WTC11 (cell line): ENCODE data around the gene IZUMO1. TPM values are rescaled to one million over a fixed set of nuclear protein-coding genes. Genes with fewer than 3 reads are reported as not detected.

Experiments used
- ATAC-seq: fragments of 200-7000 bp; cut with Tn5 transposase; 2 replicates; pipeline ENCODE4 v1.10.0; 2021; ENCODE audit warnings: mild to moderate bottlenecking, moderate library complexity
- CTCF ChIA-PET: fragments of 300-600 bp; sonication (Branson Sonifier 250); formaldehyde crosslinking; loops from one replicate; lab custom pipeline; 2021; ENCODE audit warnings: antibody characterized with exemption; lab: Charles Lee
- POLR2A ChIA-PET: fragments of 350-600 bp; sonication (Branson Sonifier 250); formaldehyde crosslinking; loops from one replicate; lab custom pipeline; 2021; ENCODE audit warnings: antibody characterized with exemption; lab: Charles Lee
- DNase-seq: peaks from one replicate; pipeline ENCODE4 v3.0.0; 2021; ENCODE audit warnings: low spot score
- H3K27ac Mint-ChIP-seq: 2 replicates; pipeline ENCODE4 v1.8.0; 2021; ENCODE audit warnings: mixed read lengths
- H3K27me3 Mint-ChIP-seq: 2 replicates; pipeline ENCODE4 v1.8.0; 2021; ENCODE audit warnings: low read depth, mild to moderate bottlenecking, moderate library complexity, mixed read lengths
- H3K36me3 Mint-ChIP-seq: 2 replicates; pipeline ENCODE4 v1.8.0; 2021; ENCODE audit warnings: mixed read lengths
- H3K4me1 Mint-ChIP-seq: 2 replicates; pipeline ENCODE4 v1.8.0; 2022; ENCODE audit warnings: mixed read lengths
- H3K4me3 Mint-ChIP-seq: 2 replicates; pipeline ENCODE4 v1.8.0; 2021; ENCODE audit warnings: mild to moderate bottlenecking, moderate library complexity, mixed read lengths
- H3K9me3 Mint-ChIP-seq: 2 replicates; pipeline ENCODE4 v1.8.0; 2021; ENCODE audit warnings: mixed read lengths
- ARID4B ChIP-seq: sonication (generic); formaldehyde crosslinking; IDR thresholded peaks from 2 replicates; pipeline ENCODE4 v1.8.0; 2023; ENCODE audit warnings: missing genetic modification reagents, mild to moderate bottlenecking, borderline replicate concordance
- ATF3 ChIP-seq: sonication (generic); formaldehyde crosslinking; conservative IDR thresholded peaks from 2 replicates; pipeline ENCODE4 v1.8.1; 2022; ENCODE audit warnings: mild to moderate bottlenecking, missing genetic modification reagents
- E2F1 ChIP-seq: sonication (generic); formaldehyde crosslinking; IDR thresholded peaks from 2 replicates; pipeline ENCODE4 v1.8.0; 2022; ENCODE audit warnings: mild to moderate bottlenecking, missing genetic modification reagents
- EMX1 ChIP-seq: fragments of 250-450 bp; sonication (Bioruptor Pico); IDR thresholded peaks from 2 replicates; pipeline ENCODE4 v1.8.0; 2021; ENCODE audit warnings: mild to moderate bottlenecking
- ETV6 ChIP-seq: sonication (generic); formaldehyde crosslinking; IDR thresholded peaks from 2 replicates; pipeline ENCODE4 v1.8.1; 2022; ENCODE audit warnings: mild to moderate bottlenecking, missing genetic modification reagents
- FOXP1 ChIP-seq: sonication (generic); formaldehyde crosslinking; IDR thresholded peaks from 2 replicates; pipeline ENCODE4 v1.8.0; 2022; ENCODE audit warnings: missing genetic modification reagents, mild to moderate bottlenecking, moderate library complexity, borderline replicate concordance
- FOXP4 ChIP-seq: sonication (generic); formaldehyde crosslinking; IDR thresholded peaks from 2 replicates; pipeline ENCODE4 v1.8.0; 2022; ENCODE audit warnings: mild to moderate bottlenecking, missing genetic modification reagents
- JAZF1 ChIP-seq: fragments of 250-450 bp; sonication (Bioruptor Pico); IDR thresholded peaks from 2 replicates; pipeline ENCODE4 v1.9.0; 2021; ENCODE audit warnings: moderate library complexity, mild to moderate bottlenecking, inconsistent platforms
- NR1H2 ChIP-seq: sonication (generic); formaldehyde crosslinking; IDR thresholded peaks from 2 replicates; pipeline ENCODE4 v1.9.0; 2021; ENCODE audit warnings: mild to moderate bottlenecking, moderate library complexity, missing genetic modification reagents
- PRRX2 ChIP-seq: fragments of 250-450 bp; sonication (Bioruptor Pico); IDR thresholded peaks from 2 replicates; pipeline ENCODE4 v1.8.0; 2021; ENCODE audit warnings: mild to moderate bottlenecking
- SMAD4 ChIP-seq: sonication (generic); formaldehyde crosslinking; IDR thresholded peaks from 2 replicates; pipeline ENCODE4 v1.8.0; 2022; ENCODE audit warnings: mild to moderate bottlenecking, missing genetic modification reagents
- SOX15 ChIP-seq: fragments of 250-450 bp; sonication (Bioruptor Pico); IDR thresholded peaks from 2 replicates; pipeline ENCODE4 v1.9.0; 2021; ENCODE audit warnings: mild to moderate bottlenecking
- STAT6 ChIP-seq: sonication (generic); formaldehyde crosslinking; conservative IDR thresholded peaks from 2 replicates; pipeline ENCODE4 v1.8.1; 2023; ENCODE audit warnings: mild to moderate bottlenecking, low read depth, missing genetic modification reagents, moderate library complexity
- TP53 ChIP-seq: sonication (generic); formaldehyde crosslinking; IDR thresholded peaks from 2 replicates; pipeline ENCODE4 v1.8.1; 2023; ENCODE audit warnings: mild to moderate bottlenecking, missing genetic modification reagents
- ZNF219 ChIP-seq: sonication (generic); formaldehyde crosslinking; IDR thresholded peaks from 2 replicates; pipeline ENCODE4 v1.8.0; 2023; ENCODE audit warnings: missing genetic modification reagents, mild to moderate bottlenecking, borderline replicate concordance
- ZNF423 ChIP-seq: fragments of 250-450 bp; sonication (Bioruptor Pico); IDR thresholded peaks from 2 replicates; pipeline ENCODE4 v2.1.2; 2022; ENCODE audit warnings: mild to moderate bottlenecking, moderate library complexity
- ZNF425 ChIP-seq: fragments of 250-450 bp; sonication (Bioruptor Pico); conservative IDR thresholded peaks from 2 replicates; pipeline ENCODE4 v1.9.0; 2021; ENCODE audit warnings: mild to moderate bottlenecking
- total RNA-seq: library from RNA; stranded (reverse); gene quantifications from 3 replicates; pipeline ENCODE4 v1.2.3, GENCODE V29; 2021
- TF ChIP-seq, protein P1 (sequence below): sonication (generic); formaldehyde crosslinking; IDR thresholded peaks from 2 replicates; pipeline ENCODE4 v1.8.1; 2023; ENCODE audit warnings: mild to moderate bottlenecking, missing genetic modification reagents
- TF ChIP-seq, protein P2 (sequence below): sonication (generic); formaldehyde crosslinking; IDR thresholded peaks from 2 replicates; pipeline ENCODE4 v1.8.0; 2023; ENCODE audit warnings: missing genetic modification reagents
- TF ChIP-seq, protein P3 (sequence below): sonication (generic); formaldehyde crosslinking; IDR thresholded peaks from 2 replicates; pipeline ENCODE4 v1.8.1; 2022; ENCODE audit warnings: mild to moderate bottlenecking, moderate library complexity, missing genetic modification reagents

The IZUMO1 gene
- total RNA-seq, 1 experiment from 2014 or later: 2.2 TPM

- CTCF ChIA-PET: interaction anchor here (0.6 to 2.3 kb wide), 21 partner anchors 9 to 435 kb away, joined by 3 to 33 read pairs (median 4); partner anchors contain the start of genes CA11, GYS1, IZUMO1 and NTN5
- DNase-seq: peak; percentile 46
- no peak for TF ChIP-seq PRRX2 (CRISPR knock-in tag)
- no peak for TF ChIP-seq FOXP1 (CRISPR knock-in tag)
- TF ChIP-seq SMAD4 (CRISPR knock-in tag): no peak
- TF ChIP-seq, protein P1, sequence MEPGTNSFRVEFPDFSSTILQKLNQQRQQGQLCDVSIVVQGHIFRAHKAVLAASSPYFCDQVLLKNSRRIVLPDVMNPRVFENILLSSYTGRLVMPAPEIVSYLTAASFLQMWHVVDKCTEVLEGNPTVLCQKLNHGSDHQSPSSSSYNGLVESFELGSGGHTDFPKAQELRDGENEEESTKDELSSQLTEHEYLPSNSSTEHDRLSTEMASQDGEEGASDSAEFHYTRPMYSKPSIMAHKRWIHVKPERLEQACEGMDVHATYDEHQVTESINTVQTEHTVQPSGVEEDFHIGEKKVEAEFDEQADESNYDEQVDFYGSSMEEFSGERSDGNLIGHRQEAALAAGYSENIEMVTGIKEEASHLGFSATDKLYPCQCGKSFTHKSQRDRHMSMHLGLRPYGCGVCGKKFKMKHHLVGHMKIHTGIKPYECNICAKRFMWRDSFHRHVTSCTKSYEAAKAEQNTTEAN (CRISPR knock-in tag): no peak
- peak; percentile 75 for TF ChIP-seq ETV6 (CRISPR knock-in tag)
- peak; percentile 34; the same call in 1 of the 2 replicates for TF ChIP-seq ZNF423
- TF ChIP-seq, protein P2, sequence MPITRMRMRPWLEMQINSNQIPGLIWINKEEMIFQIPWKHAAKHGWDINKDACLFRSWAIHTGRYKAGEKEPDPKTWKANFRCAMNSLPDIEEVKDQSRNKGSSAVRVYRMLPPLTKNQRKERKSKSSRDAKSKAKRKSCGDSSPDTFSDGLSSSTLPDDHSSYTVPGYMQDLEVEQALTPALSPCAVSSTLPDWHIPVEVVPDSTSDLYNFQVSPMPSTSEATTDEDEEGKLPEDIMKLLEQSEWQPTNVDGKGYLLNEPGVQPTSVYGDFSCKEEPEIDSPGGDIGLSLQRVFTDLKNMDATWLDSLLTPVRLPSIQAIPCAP (CRISPR knock-in tag): no peak
- no peak for TF ChIP-seq TP53 (CRISPR knock-in tag)
- TF ChIP-seq EMX1 (CRISPR knock-in tag): no peak
- no peak for TF ChIP-seq ATF3 (CRISPR knock-in tag)
- no peak for TF ChIP-seq SOX15
- TF ChIP-seq ZNF425 (CRISPR knock-in tag): no peak
- no peak for TF ChIP-seq NR1H2 (CRISPR knock-in tag)
- TF ChIP-seq ARID4B (CRISPR knock-in tag): no peak
- TF ChIP-seq FOXP4 (CRISPR knock-in tag): no peak
- no peak for TF ChIP-seq ZNF219
- no peak for TF ChIP-seq JAZF1
- 0 out of 2 replicates have a peak, but pooled peaks have one; percentile 19 for TF ChIP-seq STAT6 (CRISPR knock-in tag)
- TF ChIP-seq E2F1 (CRISPR knock-in tag): no peak
- TF ChIP-seq, protein P3, sequence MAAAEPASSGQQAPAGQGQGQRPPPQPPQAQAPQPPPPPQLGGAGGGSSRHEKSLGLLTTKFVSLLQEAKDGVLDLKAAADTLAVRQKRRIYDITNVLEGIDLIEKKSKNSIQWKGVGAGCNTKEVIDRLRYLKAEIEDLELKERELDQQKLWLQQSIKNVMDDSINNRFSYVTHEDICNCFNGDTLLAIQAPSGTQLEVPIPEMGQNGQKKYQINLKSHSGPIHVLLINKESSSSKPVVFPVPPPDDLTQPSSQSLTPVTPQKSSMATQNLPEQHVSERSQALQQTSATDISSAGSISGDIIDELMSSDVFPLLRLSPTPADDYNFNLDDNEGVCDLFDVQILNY (CRISPR knock-in tag): 0 out of 2 replicates have a peak, but pooled peaks have one; percentile 9
Measured at GRCh38 chr19:48696353-48697010, 50.2 kb downstream of the IZUMO1 start.

More at GRCh38 chr19:48696353-48697010, 50.2 kb downstream of the IZUMO1 start:
- Mint-ChIP-seq H3K4me3 (peak overlapping the region; percentile 97), H3K27me3 (no peaks in the 10 kb centered on the region), H3K9me3 (no peaks in the 10 kb centered on the region), H3K4me1 (peaks cover 4% of the 10 kb centered on the region), H3K27ac (peak overlapping the region; percentile 79), H3K36me3 (peaks cover 8% of the 10 kb centered on the region; the same call in 1 of the 2 replicates)
- POLR2A ChIA-PET: interaction anchor here (0.5 to 3.0 kb wide), 10 partner anchors 17 to 426 kb away, joined by 3 to 20 read pairs (median 6); partner anchors contain the start of genes BCAT2, CA11 and IZUMO1
- peak; percentile 53 for ATAC-seq
